Cerebellar nuclear complex (tissue), 1 donor: ENCODE results near the gene ALK.
"Not testable (repeated sequence)": the region's sequence is repeated elsewhere in the genome, so short reads cannot be mapped to it uniquely, and the experiment has no call there.

ENCODE experiments used
- DNase-seq, 2 experiments: peaks; one replicate each; lab custom pipeline; 2025; lab: John Stamatoyannopoulos, UW

ALK gene

DNA sequence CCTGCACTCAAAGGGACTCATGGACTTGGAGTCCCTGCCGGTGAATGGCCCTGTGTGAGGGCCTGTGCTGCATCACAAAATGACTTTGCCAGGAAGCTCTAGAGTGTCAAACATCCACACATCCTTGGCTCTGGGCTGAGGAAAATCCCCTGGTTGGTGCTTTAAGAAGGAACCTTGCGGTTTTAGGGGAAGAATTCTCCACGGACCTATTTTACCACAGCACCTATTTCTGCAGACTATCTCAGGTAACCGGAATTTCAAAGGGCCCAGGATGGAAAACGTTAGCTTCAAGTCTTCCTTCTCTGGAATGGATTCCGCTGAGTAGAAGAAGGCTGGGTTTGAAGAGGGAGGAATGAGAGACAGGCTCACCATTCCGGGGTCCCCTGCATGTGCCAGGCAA is 166.2 kb downstream of the ALK start:
- DNase-seq, result no peak

DNA sequence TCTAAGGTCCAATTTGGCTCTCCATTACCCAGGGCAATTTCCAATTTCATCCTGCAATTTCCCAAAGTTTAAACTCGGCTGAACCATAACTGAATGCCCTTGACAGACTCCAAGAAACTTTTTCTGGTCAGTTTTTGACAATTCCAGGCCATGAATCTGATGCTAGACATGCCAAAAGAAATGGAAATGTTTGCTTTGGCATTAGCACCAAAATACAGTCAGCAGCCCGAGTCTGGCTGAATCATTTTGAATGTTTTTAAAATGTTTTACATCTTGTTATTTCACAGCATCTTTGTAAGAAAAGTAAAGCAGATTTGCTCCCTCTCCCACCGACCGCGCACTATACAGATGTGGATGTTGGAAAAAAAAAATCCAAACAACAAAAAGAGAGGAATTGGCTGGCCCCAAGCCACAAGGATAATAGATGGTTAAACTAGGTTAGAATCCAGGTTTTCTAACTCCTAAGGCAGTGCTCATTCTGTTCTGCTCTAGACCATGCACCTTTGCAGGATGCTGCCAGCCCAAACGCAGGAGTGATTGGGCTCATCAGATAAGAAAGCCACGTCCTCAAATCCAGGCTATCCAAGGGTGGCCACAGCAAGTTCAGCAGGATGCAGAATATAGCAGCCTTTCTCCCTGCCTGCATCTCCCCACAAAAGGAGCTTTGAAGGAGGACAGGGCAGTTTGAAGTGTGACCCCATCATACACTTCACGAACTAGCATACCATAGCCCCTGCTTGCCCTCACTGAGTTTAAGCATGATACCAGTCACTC is 167.5 kb downstream of the ALK start:
- no peak for DNase-seq

GRCh38 chr2:29751390-29751789 is 170.0 kb downstream of the ALK start:
- no peak for DNase-seq

DNA sequence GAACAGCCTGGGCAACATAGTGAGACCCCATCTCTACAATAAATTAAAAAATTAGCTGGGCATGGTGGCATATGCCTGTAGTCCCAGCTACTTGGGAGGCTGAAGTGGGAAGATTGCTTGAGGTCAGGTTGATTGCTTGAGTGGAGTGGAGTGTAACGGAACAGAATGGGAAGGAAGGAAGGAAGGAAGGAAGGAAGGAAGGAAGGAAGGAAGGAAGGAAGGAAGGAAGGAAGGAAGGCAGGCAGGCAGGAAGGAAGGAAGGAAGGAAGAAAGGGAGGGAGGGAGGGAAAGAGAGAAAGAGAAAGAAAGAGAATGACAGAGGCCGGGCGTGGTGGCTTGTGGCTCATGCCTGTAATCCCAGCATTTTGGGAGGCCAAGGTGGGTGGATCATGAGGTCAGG is 170.9 kb downstream of the ALK start:
- DNase-seq, result not testable (repeated sequence)

- no peak for DNase-seq
Measured at GRCh38 chr2:29749843-29750242, 171.5 kb downstream of the ALK start.

DNA sequence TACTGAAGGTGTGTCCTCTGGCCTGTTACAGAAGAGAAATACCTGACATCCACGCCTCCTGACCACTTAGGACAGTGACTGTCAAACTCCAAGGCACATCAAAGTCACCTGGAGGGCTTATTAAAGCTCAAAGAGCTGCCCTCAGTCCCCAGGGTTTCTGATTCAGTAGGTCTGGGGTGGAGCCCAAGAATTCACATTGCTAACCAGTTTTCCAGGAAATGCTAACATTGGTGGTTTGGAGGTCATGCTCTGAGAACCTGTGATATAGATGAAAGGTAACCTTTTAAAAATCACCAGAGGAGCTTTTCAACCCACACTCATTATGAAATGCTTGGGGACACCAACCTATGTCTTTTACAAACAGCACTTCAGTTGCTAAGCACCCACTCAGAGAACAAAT is 172.3 kb downstream of the ALK start:
- no peak for DNase-seq

DNA sequence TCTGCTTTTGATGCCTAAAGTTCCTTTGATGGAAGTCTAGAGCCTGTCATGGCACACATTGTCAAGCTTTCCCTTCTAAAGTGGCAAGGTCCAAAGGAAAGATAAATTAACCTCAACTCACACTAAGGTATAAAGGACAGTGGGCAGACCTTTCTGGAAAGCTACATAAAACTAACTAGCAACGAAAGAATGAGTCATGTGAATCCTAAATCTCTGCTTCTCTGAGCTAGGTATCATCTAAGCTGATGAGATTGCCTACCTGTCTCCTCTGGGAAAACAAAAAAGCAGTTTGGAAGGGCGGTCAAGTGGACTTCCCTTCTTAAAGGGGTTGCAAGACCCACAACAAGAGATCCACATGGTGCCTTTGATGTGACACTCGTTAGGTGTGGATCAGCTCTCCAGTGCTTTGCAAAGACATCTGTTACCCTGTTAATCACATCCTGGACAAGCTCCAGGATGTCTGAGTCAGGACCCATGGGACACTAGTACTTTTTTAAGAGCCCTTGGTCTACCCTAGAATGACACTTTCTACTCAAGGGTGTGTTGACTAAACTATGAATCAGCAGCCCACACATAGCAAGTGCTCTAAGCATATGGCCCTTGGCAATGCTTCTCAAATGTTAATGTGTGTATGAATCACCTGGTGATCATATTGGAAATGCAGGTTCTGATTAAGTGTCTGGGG is 173.5 kb downstream of the ALK start:
- no peak for DNase-seq

DNA sequence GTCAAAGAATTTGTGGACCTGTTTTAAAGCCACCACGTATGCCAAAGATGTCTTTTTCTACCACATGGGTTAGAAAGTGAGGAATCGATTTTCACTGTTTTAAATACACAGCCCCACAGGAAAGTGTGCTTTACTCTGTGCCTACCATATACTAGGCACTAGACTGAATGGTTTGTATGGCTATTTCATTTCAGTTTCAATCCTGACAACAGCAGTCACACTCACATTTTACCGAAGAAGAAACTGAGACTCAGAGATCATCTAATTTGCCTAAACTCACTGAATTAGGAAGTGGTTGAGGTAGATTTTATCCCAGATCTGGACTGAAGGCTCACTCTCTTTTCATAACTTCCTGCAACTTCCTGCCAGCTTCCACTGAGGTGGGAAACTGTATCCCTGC is 176.4 kb downstream of the ALK start:
- DNase-seq, result no peak

GRCh38 chr2:29743516-29743915 is 177.9 kb downstream of the ALK start:
- no peak for DNase-seq

GRCh38 chr2:29742656-29743055 is 178.7 kb downstream of the ALK start:
- DNase-seq, result no peak

GRCh38 chr2:29741132-29741531 is 180.3 kb downstream of the ALK start:
- DNase-seq, result no peak

DNA sequence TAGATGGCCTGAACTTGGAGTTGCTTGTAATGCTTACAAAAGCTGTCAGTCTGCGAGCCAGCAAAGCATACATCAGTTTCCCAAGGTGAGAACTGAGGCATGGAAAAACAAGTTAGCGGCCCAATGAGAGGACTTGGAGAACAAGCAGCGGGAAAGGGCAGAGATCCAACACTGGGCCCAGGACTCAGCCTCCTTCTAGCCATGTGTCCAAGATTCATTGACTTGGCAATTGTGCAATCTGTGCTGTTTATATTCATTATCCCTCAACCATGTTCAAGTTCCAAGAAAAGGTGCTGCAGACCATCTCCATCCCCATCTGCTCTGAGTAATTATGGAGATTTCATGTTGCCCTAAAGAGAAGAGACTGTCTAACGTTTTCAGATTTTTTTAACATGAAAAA is 187.4 kb downstream of the ALK start:
- DNase-seq, result no peak

DNA sequence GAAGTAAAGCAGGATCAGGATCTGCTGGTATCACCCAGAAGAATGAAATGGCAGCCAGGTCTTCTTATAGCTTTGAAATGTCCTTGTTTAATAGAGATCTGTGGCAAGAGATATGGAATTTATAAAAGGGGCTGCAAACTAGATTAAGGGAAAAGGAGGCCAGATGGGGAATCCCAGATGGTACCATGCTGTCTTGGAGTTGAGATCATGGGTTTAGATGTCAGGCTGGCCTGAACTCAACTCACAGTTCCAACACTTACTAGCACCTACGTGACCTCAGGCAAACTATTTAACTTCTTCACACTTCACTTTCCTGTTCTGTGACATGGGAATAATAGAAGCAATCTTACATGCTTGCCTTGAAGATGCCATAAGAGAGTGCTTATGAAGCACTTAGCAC is 188.2 kb downstream of the ALK start:
- DNase-seq, result no peak

GRCh38 chr2:29731948-29732347 is 189.4 kb downstream of the ALK start:
- no peak for DNase-seq

- DNase-seq, result no peak
Measured at GRCh38 chr2:29729932-29730331, 191.5 kb downstream of the ALK start.

DNA sequence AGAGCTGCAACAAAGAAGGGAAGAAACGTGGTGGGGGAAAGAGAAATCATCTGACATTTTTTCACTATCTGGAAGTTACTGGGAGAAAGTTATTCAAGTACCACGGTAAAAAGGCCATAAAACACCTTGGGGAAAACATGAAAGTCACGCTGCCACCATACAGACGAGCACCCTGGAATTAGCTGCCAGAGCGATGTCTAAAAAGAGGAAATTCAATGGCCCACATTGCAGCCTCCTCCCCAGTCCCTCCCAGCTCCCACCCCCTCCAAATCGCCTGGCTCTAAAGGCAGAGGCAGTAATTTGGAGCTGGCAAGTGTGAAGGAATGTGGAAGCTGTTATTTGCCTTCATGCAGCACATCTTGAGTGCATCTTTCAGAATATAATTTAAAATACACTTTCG is 192.0 kb downstream of the ALK start:
- DNase-seq, result no peak

- DNase-seq, result no peak
Measured at GRCh38 chr2:29726976-29727375, 194.4 kb downstream of the ALK start.

- DNase-seq, result no peak
Measured at GRCh38 chr2:29725610-29726009, 195.8 kb downstream of the ALK start.

DNA sequence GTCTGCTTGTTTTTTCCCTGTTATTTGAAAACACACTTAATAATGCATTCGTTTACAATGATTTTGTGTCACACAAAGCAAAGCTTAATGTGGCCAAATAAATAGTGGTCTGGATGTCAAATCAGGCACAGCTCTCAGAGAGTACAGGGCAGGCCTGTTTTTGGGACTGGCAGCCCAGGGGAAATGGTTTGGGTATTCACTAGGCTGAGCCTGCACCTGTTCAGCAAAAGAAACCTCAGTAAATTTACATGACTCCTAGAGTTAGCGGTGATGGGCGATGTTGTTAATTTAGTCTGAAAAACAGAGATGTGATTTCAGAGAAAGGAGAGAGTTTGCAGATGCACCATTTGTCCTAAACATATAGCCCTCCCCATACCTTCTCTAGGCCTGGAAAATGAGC is 197.1 kb downstream of the ALK start:
- DNase-seq, result no peak

DNA sequence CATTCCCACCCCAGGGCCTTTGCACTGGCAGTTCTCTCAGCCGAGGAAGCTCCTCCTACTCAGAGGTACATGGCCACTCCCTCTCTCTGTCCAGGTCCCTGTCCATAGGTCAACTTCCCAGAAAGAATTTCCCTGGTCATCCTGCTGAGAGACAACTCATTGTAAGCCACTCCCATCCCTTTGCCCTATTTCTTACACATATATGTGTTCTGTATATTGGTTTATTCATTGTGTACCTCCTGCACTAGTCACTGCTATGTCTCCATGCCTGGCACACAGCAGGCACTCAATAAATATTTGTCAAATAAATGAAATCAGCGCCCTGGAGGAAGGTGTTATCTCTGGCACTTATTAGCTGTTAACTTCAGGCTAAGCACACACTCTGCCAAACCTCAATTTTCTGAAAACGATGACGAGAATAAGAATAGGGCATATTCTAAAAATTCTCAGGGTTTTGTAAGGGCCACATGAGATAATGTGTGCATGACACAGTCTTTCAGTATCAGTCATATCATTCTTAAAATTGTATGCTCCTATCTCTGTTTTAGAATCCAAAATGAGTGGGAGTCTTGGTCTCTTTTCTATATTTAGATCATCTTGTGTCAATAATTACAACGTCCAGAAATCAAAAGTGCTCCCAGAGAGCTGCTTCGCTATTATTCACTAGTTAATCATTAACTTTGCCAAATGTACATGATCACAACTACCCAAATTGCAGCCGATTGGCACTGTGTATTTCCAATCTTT is 198.0 kb downstream of the ALK start:
- DNase-seq, result no peak

DNA sequence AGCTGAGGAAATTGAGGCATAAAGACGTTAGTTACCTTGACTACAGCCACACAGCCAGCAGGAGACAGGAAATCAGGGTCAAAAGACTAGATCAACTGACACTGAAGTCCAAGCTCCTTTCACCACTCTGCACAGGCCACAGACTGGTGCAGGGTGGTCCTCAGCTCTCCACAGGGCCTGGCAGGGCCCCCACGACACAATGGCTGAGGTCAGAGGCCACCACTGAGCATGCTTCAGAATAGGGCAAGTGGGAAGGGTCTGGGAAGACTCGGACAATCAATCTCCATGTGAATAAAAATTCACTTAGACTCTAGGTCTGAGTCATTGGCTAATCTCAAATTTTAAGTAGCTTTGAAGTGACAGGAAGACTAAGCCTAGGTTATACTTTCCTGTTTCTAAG is 201.7 kb downstream of the ALK start:
- no peak for DNase-seq

GRCh38 chr2:29718076-29718686 is 203.2 kb downstream of the ALK start:
- no peak for DNase-seq

DNA sequence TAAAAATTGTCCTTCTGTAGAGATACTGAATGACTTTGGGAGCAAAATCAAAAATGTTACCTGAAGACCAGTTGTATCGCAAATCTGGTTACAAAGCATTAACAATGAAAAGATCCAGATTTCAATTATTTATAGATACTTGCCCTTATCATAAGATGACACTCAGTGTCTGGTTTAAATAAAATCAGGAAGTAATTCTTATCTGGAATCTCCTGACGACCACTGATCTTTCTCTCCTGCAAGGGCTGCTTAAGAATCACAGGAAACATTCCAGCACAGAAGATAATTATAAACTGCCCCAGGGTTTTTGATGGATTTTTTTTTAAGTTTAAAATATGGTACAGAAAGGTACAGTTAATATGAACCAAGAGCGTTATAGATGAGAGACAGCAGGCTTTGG is 205.7 kb downstream of the ALK start:
- no peak for DNase-seq
